NCI-H1930 (cell line): ENCODE results near the gene DESI2.
"Not testable (repeated sequence)": the region's sequence is repeated elsewhere in the genome, so short reads cannot be mapped to it uniquely, and the experiment has no call there.

ENCODE experiments used
- DNase-seq, 2 experiments: peaks; one replicate each; lab custom pipeline; 2025; lab: John Stamatoyannopoulos, UW

The DESI2 gene

DNA sequence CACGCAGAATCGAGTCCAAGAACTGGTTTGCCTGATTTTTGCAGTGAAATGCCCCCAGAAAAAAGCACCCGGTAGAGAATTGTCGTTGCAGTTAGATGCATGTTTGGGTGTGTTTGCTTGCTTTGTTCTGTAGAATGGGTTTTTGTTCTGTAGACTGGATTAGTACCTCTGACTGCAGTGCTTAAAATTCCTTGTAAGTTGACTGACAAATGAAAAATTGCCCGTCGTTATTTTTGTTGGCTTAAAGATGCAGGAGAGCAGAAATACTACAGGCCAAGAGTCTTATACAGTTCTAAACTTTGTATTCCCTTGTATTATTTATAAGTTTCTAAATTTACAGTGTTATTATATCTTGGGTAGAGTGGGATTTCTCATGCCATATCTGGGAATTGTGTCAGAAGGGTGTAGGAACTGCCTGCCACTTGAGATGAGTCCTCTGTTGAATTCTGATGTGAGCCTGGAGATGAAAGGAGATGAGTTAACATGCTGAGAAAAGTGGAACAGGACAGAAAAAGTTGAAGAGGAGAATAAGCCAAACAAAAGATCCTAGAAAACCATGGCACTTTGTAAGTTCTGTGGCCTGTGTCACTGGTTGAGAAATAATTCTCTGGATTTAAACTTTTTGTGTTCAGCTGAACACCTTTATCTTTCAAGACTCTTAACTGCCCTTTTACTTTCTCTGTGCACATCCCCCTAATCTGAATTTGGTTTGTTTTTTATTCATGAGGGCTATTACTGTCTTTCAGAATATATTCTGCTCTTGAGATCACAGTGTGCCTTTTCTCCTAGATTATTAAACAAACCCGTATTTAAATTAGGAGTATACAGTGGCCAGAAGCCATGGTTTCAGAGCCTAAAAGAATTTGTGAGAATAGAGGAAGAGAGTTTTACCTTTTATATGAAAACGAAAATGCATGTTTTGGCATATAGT, 1.4 kb downstream of the DESI2 start:
- DNase-seq = no peak

DNA sequence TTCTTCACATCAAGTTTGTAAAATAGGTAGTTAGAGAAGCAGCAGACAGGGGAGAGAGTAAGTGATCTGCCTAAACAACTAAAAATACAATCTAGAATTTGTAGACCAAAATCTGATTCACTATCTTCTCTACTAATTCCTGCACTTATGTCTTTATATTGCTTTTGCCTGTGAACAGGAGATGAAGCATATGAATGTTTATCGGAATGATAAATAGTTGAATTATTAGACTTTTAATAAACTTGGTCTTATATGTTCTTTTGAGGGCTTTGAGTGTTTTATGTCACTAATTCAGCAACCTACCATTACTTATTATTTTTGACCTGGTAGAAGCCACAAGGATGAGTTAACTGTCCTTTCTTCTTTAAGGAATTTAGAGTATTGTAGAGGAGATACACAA, 2.3 kb downstream of the DESI2 start:
- no peak for DNase-seq

DNA sequence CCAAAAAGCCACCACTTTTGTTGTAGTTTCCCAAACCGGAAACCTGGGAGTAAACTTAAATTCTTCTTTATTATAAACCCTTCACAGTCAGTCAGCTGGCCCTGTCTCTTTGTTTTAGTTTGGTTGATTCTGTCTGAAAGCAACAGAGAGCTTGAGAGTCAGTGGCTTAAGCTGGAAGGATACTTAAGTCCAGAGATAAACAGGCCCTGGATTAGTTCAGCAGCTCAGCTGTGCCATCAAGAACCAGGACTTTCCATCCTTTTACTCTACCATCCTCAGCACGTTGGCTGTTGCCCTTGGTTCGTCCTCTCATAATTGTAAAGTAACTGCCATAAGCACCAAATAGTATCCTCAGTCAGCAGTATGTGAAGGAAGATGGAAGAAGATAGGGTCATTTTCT, 4.5 kb downstream of the DESI2 start:
- no peak for DNase-seq

DNA sequence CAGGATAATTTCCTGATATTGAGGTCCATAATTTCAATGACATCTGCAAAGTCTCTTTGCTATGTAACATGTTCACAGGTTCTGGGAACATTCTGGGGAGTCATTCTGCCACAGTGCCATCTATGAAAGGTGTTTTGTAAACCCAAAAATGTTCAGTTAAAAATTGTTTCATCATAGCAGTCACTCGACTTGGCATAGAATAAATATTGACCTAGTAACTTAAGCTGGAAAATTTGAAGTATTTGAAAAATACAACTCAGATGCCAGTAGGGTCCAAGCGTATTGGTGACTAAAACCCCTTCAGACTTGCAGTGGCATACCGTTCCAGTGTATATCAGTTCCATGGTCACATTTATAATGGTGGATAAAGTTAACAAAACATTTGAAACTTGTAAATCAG, 6.8 kb downstream of the DESI2 start:
- DNase-seq = no peak

DNA sequence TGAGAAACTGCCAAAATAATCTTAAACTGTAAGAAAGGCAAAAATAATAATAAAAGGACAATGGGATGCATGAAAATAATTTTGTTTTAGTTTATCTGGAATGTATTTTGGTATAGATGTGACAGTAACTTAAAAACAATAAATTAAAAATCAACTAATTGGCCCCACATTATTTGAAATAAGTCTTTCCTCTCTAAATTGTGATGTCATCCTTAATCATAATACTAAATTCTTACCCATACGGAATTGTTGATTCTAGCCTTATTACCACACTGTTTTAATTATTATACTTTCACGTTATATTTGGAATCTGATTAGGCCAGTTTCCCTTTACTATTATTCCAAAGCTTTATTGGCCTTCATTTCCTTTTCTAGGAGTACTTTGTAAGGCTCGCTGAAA, 7.7 kb downstream of the DESI2 start:
- no peak for DNase-seq

DNA sequence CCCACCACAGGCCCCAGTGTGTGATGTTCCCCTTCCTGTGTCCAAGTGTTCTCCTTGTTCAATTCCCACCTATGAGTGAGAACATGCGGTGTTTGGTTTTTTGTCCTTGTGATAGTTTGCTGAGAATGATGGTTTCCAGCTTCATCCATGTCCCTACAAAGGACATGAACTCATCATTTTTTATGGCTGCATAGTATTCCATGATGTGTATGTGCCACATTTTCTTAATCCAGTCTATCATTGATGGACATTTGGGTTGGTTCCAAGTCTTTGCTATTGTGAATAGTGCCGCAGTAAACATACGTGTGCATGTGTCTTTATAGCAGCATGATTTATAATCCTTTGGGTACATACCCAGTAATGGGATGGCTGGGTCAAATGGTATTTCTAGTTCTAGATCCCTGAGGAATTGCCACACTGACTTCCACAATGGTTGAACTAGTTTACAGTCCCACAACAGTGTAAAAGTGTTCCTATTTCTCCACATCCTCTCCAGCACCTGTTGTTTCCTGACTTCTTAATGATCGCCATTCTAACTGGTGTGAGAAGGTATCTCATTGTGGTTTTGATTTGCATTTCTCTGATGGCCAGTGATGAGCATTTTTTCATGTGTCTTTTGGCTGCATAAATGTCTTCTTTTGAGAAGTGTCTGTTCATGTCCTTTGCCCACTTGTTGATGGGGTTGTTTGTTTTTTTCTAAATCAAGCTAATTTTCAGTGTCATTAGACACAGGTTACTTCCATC, 8.8 kb downstream of the DESI2 start:
- DNase-seq = not testable (repeated sequence)

DNA sequence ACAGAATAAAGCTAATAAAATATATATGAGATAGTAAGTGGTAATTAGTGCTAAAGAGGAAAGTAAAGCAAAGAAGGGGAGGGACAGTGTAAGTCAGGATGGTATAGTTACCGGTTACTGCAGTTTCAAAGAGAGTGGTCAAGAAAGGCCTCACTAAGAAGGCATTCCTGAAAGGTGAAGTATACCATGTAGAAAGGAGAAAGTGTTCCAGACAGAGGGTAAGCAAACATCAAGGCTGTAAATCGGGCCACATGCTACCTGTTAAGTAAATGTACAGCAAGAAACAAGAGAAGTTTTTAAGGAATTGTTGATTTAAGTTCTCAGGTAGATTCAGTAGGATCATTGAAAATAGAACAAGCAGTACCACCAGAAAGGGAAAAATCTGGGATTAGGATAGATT, 9.7 kb downstream of the DESI2 start:
- no peak for DNase-seq

DNA sequence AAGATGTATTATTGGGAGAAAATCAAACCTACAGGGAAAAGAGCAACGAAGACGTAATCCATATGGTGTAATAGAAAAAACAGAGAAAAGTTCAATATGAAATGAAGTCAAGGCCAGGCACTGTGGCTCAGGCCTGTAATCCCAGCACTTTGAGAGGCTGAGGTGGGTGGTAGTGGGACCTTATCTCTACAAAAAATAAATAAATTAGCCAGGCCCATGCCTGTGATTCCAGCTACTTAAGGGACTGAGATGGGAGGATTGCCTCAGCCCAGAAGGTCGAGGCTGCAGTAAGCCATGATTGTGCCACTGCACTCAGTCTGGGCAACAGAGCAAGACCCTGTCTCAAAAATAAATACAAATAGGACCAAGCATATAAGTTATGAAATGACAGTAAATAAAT, 11.4 kb downstream of the DESI2 start:
- no peak for DNase-seq

DNA sequence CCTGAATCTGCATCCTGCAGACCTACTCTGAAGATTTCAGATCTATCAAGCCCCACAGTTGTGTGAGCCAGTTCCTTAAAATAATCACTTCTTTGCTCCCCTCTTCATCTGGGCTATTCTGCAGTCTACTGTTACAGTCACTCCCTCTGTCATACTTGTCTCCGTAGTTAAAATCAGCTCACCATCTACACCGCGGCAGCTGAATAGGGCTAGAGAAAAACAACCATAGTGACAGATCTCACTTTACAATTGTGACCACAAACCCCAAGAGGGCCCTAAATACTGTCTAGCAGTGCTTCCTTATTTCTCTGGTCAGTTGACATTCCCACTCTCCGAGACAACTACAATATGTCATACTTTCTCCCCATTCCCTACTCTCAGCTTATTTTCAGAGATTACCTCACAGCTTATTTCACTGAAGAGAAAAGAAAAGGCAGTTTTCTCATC, 12.9 kb downstream of the DESI2 start:
- peak in 1 of 2 experiments; percentile 7 for DNase-seq

DNA sequence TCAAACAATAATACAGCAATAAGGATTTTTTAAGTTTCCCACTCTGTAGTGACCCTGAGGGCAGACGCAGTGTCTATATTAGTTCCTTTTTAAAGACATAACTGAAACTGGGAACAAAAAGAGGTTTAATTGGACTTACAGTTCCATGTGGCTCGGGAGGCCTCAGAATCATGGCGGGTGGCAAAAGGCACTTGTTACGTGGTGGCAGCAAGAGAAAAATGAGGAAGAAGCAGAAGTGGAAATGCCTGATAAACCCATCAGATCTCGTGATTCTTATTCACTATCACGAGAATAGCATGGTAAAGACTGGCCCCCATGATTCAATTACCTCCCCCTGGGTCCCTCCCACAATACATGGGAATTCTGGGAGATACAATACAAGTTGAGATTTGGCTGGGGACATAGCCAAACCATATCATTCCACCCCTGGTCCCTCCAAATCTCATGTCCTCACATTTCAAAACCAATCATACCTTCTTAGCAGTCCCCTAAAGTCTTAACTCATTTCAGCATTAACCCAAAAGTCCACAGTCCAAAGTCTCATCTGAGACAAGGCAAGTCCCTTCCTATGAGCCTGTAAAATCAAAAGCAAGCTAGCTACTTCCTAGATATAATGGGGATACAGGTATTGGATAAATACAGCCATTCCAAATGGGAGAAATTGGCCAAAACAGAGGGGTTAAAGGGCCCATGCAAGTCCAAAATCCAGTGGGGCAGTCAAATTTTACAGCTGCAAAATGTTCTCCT, 13.9 kb downstream of the DESI2 start:
- not testable (repeated sequence) for DNase-seq

DNA sequence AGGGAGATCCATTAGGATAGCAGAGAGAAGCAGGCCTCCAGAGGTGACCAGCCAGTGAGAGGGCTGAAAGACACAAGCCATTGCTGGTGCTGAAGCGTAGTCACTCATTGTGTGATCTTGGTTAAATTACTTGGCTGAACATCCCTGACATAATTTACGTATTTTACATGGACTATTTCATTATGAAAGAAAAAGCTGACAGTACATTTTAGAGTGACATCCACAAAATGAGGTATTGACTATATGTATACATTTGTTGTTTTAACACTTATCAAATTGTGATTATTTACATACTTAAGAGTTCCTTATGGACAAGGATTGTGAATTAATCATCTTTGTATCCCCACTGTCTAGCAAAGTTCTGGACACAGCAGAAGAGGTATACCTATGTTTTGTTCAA, 14.9 kb downstream of the DESI2 start:
- no peak for DNase-seq

DNA sequence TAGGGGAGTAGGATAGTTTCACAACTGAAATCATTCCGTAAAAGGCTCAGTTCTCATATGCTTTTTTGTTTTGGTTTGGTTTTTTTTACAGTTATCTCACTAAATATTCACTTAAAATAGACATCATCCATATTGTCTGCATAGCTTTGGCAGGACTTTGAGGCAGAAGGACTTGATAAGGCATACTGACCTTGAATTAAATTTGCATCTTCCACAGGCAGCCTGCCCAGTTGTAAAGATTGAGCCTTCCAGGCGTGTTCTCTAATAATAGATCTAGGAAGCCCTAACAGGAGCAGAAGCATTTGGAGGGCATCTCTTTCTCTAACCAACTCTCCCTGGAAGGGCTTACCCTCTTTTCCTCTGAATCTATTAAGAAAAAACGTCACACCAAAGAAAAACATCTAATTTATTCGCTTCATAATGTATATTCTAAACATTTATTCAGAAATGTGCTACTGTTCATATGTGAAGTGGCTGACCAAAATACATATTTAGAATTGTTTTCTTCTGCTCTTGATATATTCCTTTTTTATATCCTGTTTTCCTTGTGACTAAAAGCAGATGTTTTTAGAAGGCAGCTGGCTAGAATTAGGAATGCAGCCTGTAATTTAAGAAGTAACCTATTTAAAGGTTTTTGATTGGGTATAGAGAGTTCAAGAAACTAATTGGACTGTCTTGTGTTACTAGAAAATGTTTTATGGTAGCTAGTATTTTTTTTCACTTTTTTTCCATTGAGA, 20.2 kb downstream of the DESI2 start:
- DNase-seq = no peak

DNA sequence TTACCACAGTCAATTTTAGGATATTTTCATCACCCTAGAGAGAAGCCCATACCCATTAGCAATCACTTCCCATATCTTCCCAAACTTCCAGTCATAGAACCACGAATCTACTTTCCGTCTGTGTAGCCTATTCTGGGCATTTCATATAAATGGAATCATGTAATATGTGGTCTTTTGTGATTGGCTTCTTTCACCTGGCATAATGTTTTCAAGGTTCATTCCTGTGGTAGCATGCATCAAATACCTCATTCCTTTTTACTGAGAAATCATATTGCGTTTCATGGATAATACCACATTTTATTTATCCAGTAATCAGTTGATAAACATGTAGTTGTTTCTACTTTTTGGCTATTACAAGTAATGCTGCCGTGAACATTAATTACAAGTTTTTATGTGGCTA, 21.5 kb downstream of the DESI2 start:
- no peak for DNase-seq

DNA sequence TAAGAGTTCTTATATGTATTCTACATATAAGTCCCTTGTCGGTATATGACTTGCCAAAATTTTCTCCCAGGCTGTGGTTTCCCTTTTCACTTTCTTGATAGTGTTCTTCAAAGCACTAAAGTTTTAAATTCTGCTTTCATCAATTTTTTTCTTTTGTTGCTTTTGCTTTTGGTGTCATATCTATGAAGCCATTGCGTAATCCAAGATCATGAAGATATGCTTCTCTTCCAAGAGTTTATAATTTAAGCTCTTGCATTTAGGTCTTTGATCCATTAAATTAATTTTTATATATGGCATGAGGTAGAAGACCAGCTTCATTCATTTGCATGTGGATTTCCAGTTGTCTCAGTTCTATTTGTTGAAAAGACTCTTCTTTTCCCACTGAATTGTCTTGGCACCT, 22.2 kb downstream of the DESI2 start:
- no peak for DNase-seq

DNA sequence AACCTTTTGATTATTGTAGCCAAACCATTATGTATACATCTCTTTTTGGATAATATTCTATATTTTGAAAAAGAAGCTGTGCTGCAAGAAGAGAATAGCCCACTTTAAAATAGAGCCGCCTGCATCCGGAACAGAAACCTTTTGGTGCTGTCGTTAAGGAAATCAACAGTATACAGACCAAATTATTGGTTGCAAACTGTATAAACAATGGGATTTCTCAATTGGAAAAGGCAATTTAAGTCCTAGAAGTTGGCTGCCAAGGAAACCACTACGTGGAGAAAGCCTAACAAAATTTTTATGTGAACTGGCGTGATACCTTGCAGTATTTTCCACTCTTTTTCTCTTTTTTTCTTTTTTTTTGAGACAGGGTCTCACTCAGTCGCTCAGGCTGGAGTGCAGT, 25.8 kb downstream of the DESI2 start:
- DNase-seq = no peak

DNA sequence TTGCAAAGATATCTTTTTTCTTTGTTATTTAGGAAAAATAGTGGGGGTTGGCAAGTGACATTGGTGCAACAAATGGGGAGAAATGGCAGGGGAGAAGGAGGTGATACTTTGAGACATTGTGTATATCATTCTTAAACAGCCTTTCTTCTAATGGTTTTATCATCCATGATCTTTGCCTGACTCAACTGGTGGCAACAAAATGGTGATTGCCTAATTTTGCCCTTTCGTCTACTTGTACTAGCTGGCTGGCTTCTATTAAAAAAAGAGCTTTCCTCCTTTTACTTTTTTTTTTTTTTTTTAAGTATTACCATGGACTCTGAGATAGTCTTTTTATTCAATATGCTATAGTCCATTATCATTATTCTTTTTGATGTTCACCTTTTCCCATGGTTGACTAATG, 27.7 kb downstream of the DESI2 start:
- DNase-seq = no peak

DNA sequence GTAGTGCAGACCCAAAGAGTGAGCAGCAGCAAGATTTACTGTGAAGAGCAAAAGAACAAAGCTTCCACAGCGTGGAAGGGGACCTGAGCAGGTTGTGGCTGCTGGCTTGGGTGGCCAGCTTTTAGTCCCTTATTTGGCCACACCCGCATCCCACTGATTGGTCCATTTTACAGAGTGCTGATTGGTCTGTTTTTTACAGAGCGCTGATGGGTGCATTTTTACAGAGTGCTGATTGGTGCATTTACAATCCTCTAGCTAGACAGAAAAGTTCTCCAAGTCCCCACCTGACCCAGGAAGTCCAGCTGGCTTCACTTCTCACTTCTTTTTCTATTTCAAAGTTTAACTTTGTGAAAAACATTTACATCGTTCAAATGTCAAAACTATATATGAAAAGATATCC, 29.2 kb downstream of the DESI2 start:
- DNase-seq = not testable (repeated sequence)

DNA sequence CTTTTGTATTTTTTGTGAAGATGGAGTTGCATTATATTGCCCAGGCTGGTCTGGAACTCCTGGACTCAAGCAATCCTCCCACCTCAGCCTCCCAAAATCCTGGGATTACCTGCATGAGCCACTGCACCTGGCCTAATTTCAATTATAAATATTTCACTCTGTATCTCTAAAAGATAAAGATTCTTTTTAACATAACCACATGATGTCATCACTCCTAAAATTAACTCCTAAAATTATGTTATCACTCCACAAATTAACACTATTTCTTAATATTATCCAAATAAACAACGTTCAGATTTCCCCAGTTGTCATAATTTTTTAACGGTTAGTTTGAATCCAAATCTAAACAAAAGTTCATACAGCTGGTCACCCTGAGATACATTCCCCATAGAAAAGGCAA, 43.0 kb downstream of the DESI2 start:
- no peak for DNase-seq

DNA sequence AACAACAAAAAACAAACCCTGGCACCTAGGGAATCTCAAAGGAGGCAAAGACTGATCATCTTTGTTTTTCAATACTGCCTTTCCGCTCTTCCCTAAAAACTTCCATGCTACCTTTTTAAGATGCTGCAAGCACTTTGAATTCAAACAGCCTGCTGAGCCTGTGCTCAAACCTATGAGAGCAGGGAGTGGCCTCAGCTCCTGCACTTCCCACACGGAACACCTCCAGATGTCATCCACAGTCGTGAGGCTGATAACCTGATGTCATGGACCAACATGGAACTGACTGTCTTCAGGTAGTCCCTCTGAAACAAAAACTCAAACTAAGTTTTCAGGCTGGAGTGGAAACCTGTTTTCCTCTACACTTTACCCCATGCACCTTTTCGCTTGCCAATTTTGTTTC, 46.8 kb downstream of the DESI2 start:
- DNase-seq = no peak

DNA sequence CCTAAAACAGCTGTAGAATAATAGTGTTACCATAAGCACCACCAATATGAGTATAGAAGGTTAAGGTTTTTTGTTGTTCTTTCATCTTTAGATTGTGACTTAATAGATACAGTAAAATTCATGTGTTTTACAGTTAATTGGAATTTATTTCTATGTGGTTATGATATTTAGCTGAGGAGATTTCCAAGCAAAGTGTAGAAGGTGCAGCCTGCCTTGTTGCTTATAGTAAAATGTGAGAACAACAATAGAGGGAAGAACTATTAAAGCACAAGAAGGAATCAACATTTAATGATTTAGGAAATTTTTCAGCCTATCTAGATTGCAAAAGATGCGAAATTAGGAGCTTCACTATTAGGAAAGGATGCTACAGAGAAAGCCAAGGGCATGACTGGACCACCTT, 47.9 kb downstream of the DESI2 start:
- no peak for DNase-seq

DNA sequence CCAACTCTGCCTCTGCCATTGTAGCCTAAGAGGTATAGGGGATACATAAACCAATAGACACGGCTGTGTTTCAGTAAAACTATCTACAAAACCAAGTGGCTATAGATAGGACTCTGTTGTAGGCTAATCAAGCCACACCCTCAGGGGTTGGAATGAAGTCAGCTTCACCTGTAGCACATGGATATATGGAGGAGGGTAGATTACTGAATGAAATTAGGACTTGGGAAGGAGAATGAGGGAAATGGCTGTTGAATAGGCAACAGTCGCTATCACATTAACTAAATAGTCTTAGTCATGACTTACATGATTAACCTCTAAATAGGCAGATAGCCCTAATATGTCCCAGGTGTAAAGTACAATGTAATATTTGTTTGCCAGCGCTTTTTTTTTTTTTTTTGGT, 49.7 kb downstream of the DESI2 start:
- DNase-seq = no peak

DNA sequence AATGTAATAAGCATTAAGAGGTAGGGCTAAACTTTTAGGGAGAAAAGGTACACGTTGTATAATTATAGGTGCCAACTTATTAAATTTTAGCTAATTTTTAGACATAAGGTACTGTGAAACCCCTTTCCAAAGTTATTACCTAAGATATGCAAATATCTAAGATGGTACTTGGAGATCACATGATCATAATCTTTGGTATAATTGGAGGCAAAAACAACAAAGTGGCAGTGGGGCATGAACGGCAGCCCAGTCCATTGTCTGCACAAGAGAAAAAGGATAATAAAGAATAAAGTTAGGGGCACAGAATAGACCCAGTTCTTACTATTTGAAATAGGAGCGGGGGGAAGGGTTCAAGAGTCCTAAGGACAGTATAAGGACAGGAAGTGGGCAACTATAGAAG, 51.2 kb downstream of the DESI2 start:
- no peak for DNase-seq
